Body of pancreas (tissue), 4 donors: Measurements from ENCODE around the gene HOXB4. TPM values are rescaled to one million over a fixed set of nuclear protein-coding genes. Genes with fewer than 3 reads are reported as not detected.

Experiments used
- ATAC-seq: fragments of 150-250 bp; one replicate; pipeline ENCODE4 v1.9.1; 2016
- DNase-seq, 4 donors: peaks; one replicate each; pipeline ENCODE4 v3.0.0-alpha.2; 2019
- H3K27ac ChIP-seq, 4 donors: fragments of 200-600 bp; sonication (generic); 1 replicate in 3 of 4; 2 replicates in 1 of 4; pipeline versions ENCODE4 v1.5.1 to v1.6.1; 2016 to 2019; ENCODE audit warnings: mild to moderate bottlenecking in 1 of 4, mixed read lengths in 1 of 4, moderate library complexity in 1 of 4
- H3K27me3 ChIP-seq, 2 donors: fragments of 200-600 bp; sonication (generic); one replicate each; pipeline ENCODE4 v1.6.0; 2016; ENCODE audit warnings: mild to moderate bottlenecking in 1 of 2
- H3K36me3 ChIP-seq, 2 donors: fragments of 200-600 bp; sonication (generic); replicated peaks in 1 of 2; 2 replicates each; pipeline ENCODE4 v1.5.1; 2016; ENCODE audit warnings: low read depth in 2 of 2; ENCODE audit not compliant: insufficient read depth in 1 of 2
- H3K4me1 ChIP-seq: fragments of 200-600 bp; sonication (generic); one replicate; pipeline ENCODE4 v1.6.0; 2016
- H3K4me3 ChIP-seq, 2 donors: fragments of 200-600 bp; sonication (generic); 1 replicate in 1 of 2; 2 replicates in 1 of 2; pipeline ENCODE4 v1.5.1; 2016 to 2019
- H3K9me3 ChIP-seq, 3 donors: fragments of 200-600 bp; sonication (generic); 1 replicate in 2 of 3; 2 replicates in 1 of 3; pipeline ENCODE4 v1.5.1; 2016
- POLR2A ChIP-seq, 3 donors: fragments of 450-650 bp; IDR thresholded peaks; one replicate each; pipeline ENCODE4 v1.6.1; 2016; ENCODE audit warnings: antibody characterized with exemption in 3 of 3, mild to moderate bottlenecking in 2 of 3
- WGBS, 2 donors: methylation state at CpG; one replicate each; pipeline ENCODE4 v1.1.5; 2017; 5-methylcytosine and 5-hydroxymethylcytosine counted together
- intact Hi-C: fragments of 100-400 bp; cut with DNase I; formaldehyde crosslinking; loops from one replicate; pipeline ENCODE4 v1.15.1; 2023
- total RNA-seq, 2 donors: library from RNA; depleted of rRNA; stranded (reverse); fragments of >200 nt; gene quantifications; one replicate each; pipeline ENCODE4 v1.1.0, GENCODE V29; 2016
- TF ChIP-seq, protein P1 (sequence below), 7 experiments: fragments of 450-650 bp in 4 of 7; fragments of 200-600 bp in 3 of 7; sonication (generic) in 3 of 7; IDR thresholded peaks; one replicate each; pipeline ENCODE4 v1.5.1; 2016 to 2019; ENCODE audit warnings: antibody characterized with exemption in 7 of 7

Gene HOXB4
- total RNA-seq, 2 donors from 2014 or later, result 0.26 to 2.3 TPM

DNA sequence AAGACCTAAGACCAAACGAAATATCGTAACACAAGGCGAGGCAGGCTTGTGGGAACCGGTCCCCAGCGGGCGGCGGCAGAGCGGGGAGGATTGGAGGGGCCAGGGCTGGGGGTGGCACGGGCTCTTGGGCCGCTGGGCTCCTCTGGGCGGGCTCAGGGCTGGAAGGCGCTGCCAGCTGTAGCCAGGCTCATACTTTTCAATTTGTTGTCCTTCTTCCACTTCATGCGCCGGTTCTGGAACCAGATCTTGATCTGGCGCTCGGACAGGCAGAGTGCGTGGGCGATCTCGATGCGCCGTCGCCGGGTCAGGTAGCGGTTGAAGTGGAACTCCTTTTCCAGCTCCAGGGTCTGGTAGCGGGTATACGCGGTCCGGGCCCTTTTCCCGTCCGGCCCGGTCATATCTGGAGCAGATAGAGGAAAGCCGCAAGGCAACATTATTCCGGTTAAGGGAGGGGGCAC is 13.9 kb upstream of the HOXB4 start:
- no peak for TF ChIP-seq POLR2A (IDR thresholded peaks at IDR 0.05)
- TF ChIP-seq, protein P1, sequence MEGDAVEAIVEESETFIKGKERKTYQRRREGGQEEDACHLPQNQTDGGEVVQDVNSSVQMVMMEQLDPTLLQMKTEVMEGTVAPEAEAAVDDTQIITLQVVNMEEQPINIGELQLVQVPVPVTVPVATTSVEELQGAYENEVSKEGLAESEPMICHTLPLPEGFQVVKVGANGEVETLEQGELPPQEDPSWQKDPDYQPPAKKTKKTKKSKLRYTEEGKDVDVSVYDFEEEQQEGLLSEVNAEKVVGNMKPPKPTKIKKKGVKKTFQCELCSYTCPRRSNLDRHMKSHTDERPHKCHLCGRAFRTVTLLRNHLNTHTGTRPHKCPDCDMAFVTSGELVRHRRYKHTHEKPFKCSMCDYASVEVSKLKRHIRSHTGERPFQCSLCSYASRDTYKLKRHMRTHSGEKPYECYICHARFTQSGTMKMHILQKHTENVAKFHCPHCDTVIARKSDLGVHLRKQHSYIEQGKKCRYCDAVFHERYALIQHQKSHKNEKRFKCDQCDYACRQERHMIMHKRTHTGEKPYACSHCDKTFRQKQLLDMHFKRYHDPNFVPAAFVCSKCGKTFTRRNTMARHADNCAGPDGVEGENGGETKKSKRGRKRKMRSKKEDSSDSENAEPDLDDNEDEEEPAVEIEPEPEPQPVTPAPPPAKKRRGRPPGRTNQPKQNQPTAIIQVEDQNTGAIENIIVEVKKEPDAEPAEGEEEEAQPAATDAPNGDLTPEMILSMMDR (IDR thresholded peaks at IDR 0.05), result no peak
- Histone ChIP-seq H3K9me3 (no peaks in the 10 kb centered on the region), H3K4me3 (no peak overlapping the region), H3K36me3 (no peaks in the 10 kb centered on the region), H3K27ac (peak overlapping the region in 2 of 4 donors; percentile 26 to 27), H3K4me1 (peaks cover 21% of the 10 kb centered on the region), H3K27me3 (peaks cover 0 to 43% of the 10 kb centered on the region in 2 donors)
- 17 to 27% methylated on average over 20 to 33 of the region's 33 CpGs for WGBS, 2 donors
- intact Hi-C loops, result no loop called here
- ATAC-seq (no peak), DNase-seq (no peak)

DNA sequence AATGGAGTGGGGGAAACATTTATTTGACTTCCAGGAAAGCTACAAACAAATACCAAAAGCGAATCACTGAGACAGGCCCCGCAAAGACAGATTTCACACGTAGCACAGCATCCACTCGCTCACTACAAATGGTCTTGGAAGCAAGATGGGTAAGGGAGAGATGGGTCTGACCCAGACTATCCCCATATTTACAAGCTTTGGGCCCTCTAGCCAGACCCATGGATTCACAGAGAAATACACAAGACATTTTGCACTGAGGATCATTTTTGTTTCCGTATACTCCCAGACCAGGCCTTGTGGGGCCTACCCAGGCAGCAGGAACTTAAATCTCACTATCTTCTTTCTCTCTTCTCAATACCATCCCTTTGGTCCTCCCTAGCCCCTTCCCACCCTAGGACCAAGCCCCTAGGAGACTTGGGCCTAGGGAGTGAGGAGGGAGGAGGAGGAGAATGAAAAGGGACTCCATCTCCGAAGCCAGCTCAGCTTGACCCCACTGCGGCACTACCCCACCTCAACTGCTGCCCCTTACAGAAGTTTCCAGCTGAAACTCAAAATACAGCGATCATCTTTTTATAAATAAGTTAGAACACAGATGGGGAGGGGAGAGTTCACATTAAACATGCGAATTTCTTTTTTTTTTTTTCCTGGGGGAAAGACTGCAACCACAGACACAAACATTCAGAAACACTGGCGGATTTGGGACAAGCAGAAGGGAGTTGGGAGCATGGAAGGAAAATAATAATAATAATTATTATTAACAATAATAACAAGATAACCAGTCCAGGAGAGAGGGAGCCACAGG is 13.3 kb upstream of the HOXB4 start:
- TF ChIP-seq, protein P1 (IDR thresholded peaks at IDR 0.05), result no peak
- TF ChIP-seq POLR2A (IDR thresholded peaks at IDR 0.05), result no peak
- WGBS, 2 donors, result 80 to 82% methylated on average over 10 of the region's 10 CpGs
- ATAC-seq (no peak), DNase-seq (no peak)
- Histone ChIP-seq H3K4me3 (no peak overlapping the region), H3K27ac (peak overlapping the region in 2 of 4 donors; percentile 5 to 26), H3K27me3 (peaks cover 0 to 43% of the 10 kb centered on the region in 2 donors), H3K4me1 (peaks cover 16% of the 10 kb centered on the region), H3K36me3 (no peaks in the 10 kb centered on the region), H3K9me3 (no peaks in the 10 kb centered on the region)
- intact Hi-C loops, result no loop called here

DNA sequence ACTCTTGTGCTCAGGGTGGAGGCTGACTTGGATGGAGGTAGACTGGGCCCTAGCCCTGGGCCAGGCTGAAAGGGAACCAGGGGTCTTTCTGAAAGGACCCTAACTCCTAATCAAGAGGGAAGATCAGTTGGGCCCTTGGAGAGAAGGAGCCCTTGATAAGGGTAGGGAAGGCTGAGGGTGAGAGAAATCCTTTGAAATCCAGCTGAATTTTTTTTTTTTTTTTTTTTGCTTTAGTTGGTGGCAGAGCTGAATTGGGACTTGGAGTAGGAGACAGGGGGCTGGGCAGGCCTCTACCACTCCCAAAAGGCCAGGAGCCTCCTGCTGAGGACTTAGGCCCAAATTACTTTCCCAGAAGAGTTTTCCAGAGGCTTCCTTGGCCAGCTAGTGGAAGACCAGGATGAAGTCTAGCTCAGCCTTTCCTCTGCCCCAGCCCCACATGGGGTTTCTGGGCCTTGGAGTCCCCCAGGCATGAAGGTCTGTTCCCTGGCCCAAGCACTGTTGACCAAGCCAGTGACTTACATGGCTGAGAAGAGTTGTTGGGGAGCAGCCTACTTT is 12.5 kb upstream of the HOXB4 start:
- no peaks in the 10 kb centered on the region for H3K9me3 ChIP-seq
- peaks cover 0 to 43% of the 10 kb centered on the region in 2 donors for H3K27me3 ChIP-seq
- ATAC-seq (no peak), DNase-seq (no peak)
- H3K4me1 ChIP-seq, result peaks cover 16% of the 10 kb centered on the region
- TF ChIP-seq, protein P1 (IDR thresholded peaks at IDR 0.05), result no peak
- TF ChIP-seq POLR2A (IDR thresholded peaks at IDR 0.05), result no peak
- intact Hi-C loops, result no loop called here
- H3K36me3 ChIP-seq, result no peaks in the 10 kb centered on the region
- no peak overlapping the region for H3K27ac ChIP-seq
- no peak overlapping the region for H3K4me3 ChIP-seq

DNA sequence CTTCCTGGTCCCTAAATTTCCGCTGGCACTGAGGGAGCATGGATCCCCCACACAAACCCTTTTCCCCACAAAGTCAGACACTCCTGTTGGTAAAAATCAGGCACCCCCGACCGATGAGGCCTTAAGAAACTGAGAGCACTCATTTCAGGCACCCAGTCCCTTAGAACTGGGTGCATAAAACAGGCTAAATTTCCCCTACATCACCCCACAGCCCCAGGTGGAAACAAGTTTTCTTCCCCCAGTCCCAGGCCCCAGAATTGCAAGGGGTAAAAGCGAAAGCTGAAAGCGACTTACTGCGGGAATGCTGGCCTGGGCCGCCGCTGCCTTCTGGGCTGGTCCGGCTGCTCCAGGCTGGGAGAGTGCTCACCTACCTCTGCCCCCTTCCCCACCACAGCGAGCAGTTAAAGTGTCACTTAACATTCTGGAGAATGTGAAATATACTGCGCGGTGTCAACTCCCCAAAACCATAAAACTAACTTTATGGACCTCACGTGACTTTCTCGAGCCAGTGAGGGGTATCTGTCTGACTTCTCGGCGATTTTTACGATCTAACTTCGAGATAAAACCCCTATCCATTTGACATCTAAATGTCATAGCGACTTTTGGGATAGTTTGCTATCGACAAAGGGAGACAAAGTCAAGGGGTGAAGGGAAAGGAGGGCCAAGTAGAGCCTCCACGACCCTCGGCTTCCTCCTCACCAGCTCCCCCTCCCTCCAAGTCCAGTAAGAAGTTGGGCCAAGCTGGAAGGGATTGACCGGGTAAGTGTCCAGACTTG is 11.9 kb upstream of the HOXB4 start, which contains the start of gene HOXB3:
Gene HOXB3, minus strand, starts transcription at position 411 of the 776 bp plus-strand sequence. CDS start 37,767 bp downstream, outside the sequence.
- TF ChIP-seq POLR2A (IDR thresholded peaks at IDR 0.05), result no peak
- TF ChIP-seq, protein P1 (IDR thresholded peaks at IDR 0.05), result no peak
- H3K27me3 ChIP-seq, result peaks cover 0 to 43% of the 10 kb centered on the region in 2 donors
- ATAC-seq (no peak), DNase-seq (no peak)
- no peaks in the 10 kb centered on the region for H3K36me3 ChIP-seq
- intact Hi-C loops, result no loop called here
- no peak within 1 kb of the TSS for H3K4me3 ChIP-seq
- no peaks in the 10 kb centered on the region for H3K9me3 ChIP-seq
- WGBS, 2 donors, result 46 to 47% methylated on average over 22 to 23 of the region's 23 CpGs
- H3K4me1 ChIP-seq, result peaks cover 22% of the 10 kb centered on the region
- no peak within 1 kb of the TSS for H3K27ac ChIP-seq
